Activated CD4-positive, alpha-beta T cell treated with anti-CD3 and anti-CD28 coated beads, Interleukin-2, amount 10 ng/mL, durations not matched to agents 7 days and 5 days (primary cell): Measurements from ENCODE around the gene GRM4. TPM values are rescaled to one million over a fixed set of nuclear protein-coding genes. Genes with fewer than 3 reads are reported as not detected.

Source experiments
- CTCF ChIA-PET: fragments of 350-600 bp; sonication (Branson Sonifier 250); formaldehyde crosslinking; loops from one replicate; lab custom pipeline; 2021; ENCODE audit warnings: antibody characterized with exemption; lab: Charles Lee
- POLR2A ChIA-PET: fragments of 350-600 bp; sonication (Branson Sonifier 250); formaldehyde crosslinking; loops from one replicate; lab custom pipeline; 2021; ENCODE audit warnings: antibody characterized with exemption; lab: Charles Lee
- DNase-seq: peaks from one replicate; pipeline ENCODE4 v3.0.0-alpha.2; 2020
- H3K27ac Mint-ChIP-seq: one replicate; pipeline ENCODE4 v1.8.0; 2021; ENCODE audit warnings: mild to moderate bottlenecking, moderate library complexity, mixed read lengths
- H3K27me3 Mint-ChIP-seq: one replicate; pipeline ENCODE4 v1.8.0; 2021; ENCODE audit warnings: mixed read lengths
- H3K36me3 Mint-ChIP-seq: one replicate; pipeline ENCODE4 v1.8.0; 2021; ENCODE audit warnings: low read depth, mixed read lengths
- H3K4me1 Mint-ChIP-seq: one replicate; pipeline ENCODE4 v1.8.0; 2021; ENCODE audit warnings: mixed read lengths
- H3K4me3 Mint-ChIP-seq: one replicate; pipeline ENCODE4 v1.8.0; 2021; ENCODE audit warnings: mild to moderate bottlenecking, moderate library complexity, mixed read lengths
- H3K9me3 Mint-ChIP-seq: one replicate; pipeline ENCODE4 v1.8.0; 2021; ENCODE audit warnings: mixed read lengths
- total RNA-seq, 2 experiments: library from RNA; stranded (reverse); gene quantifications; one replicate each; pipeline ENCODE4 v1.2.3, GENCODE V29; 2021

Gene GRM4
- total RNA-seq, 2 experiments from 2014 or later, result not detected

GRCh38 chr6:34152806-34153520, 7.1 kb upstream of the GRM4 start:
- no peak overlapping the region for H3K4me3 Mint-ChIP-seq

DNA sequence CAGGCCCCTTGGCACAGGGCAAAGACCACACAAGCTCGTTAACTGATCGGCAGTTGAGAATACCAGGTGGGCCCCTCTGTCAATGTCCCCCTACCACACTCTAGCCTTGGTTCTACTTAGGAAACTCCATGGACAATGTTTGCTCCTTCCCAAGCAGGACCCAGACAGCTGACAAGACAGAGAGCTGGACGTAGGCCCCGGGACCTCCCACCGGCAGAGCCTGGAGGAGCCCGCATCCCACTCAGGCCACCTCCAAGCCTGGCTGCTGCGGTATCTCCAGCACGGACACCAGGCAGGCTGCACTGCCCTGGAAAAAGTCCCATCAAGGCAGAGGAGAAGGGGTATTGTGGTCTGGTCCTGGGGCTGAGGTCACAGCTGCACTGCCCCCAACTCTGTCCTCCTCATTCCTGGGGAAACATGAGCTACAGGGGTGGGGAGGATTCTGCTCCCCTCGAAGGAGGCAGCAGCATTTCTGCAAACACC, 6.2 kb upstream of the GRM4 start:
- no peaks in the 10 kb centered on the region for H3K4me1 Mint-ChIP-seq

More at GRCh38 chr6:34152806-34153520, 7.1 kb upstream of the GRM4 start:
- ChIA-PET POLR2A (no interaction called here), CTCF (interaction anchor here (1.1 to 1.3 kb wide), 3 partner anchors 11 to 125 kb away, joined by 3 read pairs; no protein-coding TSS in a partner anchor)
- Mint-ChIP-seq H3K27me3 (peaks cover 52% of the 10 kb centered on the region), H3K27ac (no peak overlapping the region), H3K36me3 (no peaks in the 10 kb centered on the region), H3K4me1 (no peaks in the 10 kb centered on the region), H3K9me3 (no peaks in the 10 kb centered on the region)
- no peak for DNase-seq

DNA sequence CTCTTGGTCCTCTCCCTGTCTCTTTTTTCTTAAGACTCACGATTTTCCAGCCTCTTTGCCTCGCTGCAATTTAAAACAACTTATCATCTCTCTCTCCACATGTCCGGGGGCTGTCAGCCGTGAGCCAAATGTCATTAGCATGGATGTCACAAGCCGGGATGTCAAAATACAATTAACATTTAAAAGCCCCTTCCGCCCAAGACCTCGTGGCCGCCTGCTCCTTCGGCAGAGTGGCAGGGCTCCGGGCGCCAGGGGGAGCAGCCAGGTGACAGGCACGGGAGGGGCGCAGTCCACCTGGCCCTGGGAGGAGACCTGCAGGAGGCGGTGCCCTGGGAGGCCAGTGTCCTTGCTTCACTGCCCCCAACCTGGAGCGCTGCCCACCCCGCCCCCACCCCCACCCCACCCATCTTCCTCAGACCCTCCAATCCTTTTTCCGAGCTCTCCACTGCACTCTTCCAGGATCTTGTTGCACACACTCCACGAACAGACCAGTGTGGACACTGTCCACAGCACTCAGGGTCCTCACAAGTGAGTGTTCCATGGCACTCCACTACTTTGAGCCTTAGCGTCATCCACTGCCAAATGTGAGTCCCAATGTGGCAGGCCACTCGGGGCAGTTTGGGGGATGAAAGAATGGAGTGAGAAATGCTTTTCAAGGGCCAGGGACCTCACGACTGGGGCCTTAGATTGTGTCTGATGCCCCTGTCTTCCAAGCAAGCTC, 5.6 kb upstream of the GRM4 start:
- Mint-ChIP-seq H3K27ac (no peak overlapping the region), H3K27me3 (peaks cover 63% of the 10 kb centered on the region), H3K36me3 (no peaks in the 10 kb centered on the region), H3K9me3 (no peaks in the 10 kb centered on the region), H3K4me1 (no peaks in the 10 kb centered on the region), H3K4me3 (no peak overlapping the region)
- ChIA-PET POLR2A (no interaction called here), CTCF (interaction anchor here (1.0 to 1.3 kb wide), 3 partner anchors 96 to 124 kb away, joined by 3 read pairs; no protein-coding TSS in a partner anchor)
- no peak for DNase-seq

More for the DNA sequence above, 6.2 kb upstream of the GRM4 start:
- H3K4me3 Mint-ChIP-seq, result no peak overlapping the region
- no peaks in the 10 kb centered on the region for H3K36me3 Mint-ChIP-seq
- no peak overlapping the region for H3K27ac Mint-ChIP-seq
- no peak for DNase-seq
- peaks cover 58% of the 10 kb centered on the region for H3K27me3 Mint-ChIP-seq
- H3K9me3 Mint-ChIP-seq, result no peaks in the 10 kb centered on the region
- CTCF ChIA-PET, result interaction anchor here (1.0 to 1.3 kb wide), 4 partner anchors 12 to 124 kb away, joined by 3 read pairs; no protein-coding TSS in a partner anchor
- POLR2A ChIA-PET, result no interaction called here

DNA sequence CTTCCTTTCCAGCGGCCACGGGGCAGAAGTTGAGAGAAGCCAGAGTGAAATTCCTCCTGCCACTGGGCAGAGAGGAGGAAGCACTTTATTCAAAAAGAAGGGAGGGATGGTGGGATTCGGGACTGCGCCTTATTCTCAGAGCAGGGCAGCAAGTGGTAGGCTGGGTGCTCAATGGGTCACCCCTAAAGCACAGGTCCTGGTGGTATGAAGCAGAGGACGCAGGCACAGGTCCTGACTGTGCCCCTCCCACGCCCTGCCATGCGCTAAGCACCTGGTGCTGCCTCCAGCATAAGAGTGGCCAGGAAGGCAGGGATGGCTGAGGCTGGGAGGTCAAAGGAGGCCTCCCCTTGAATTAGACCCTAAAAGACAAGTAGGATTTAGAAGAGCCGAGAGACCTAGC, 4.9 kb upstream of the GRM4 start:
- POLR2A ChIA-PET, result no interaction called here
- CTCF ChIA-PET, result no interaction called here
- Mint-ChIP-seq H3K9me3 (no peaks in the 10 kb centered on the region), H3K36me3 (no peaks in the 10 kb centered on the region), H3K27ac (no peak overlapping the region), H3K27me3 (peaks cover 65% of the 10 kb centered on the region), H3K4me3 (no peak overlapping the region), H3K4me1 (peaks cover 2% of the 10 kb centered on the region)
- DNase-seq, result no peak

DNA sequence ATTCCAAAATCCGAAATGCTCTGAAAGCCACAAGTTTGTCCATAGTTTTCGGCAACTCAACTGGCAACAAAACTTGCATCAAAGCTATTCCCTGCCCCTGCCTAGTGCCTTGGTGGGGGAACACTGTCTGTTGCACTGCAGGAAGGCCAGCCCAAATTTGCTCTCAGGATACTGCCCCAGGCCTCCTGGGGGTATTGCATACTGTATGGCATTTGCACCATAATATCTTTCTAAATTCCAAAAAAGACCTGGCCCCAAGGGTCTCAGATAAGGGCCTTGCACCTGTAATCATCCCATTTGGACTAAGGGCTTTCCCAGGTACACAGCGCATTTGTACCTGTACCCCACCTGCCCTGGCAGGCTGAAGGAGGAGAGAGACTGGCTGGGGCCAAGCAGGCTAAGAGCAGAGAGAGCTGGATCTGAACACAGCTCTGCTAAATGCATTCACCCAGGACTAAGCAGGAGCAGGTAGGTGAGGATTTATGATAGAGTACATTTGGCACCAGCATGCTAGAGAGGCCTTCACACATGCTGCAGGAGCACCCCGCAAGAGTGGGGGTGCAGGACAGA, 4.0 kb upstream of the GRM4 start:
- Mint-ChIP-seq H3K4me1 (peaks cover 4% of the 10 kb centered on the region), H3K27me3 (peaks cover 65% of the 10 kb centered on the region), H3K4me3 (no peak overlapping the region), H3K27ac (no peak overlapping the region), H3K36me3 (no peaks in the 10 kb centered on the region), H3K9me3 (no peaks in the 10 kb centered on the region)
- ChIA-PET POLR2A (no interaction called here), CTCF (interaction anchor here (1.0 kb wide), 1 partner anchor 14 kb away, joined by 3 read pairs; no protein-coding TSS in a partner anchor)
- no peak for DNase-seq

DNA sequence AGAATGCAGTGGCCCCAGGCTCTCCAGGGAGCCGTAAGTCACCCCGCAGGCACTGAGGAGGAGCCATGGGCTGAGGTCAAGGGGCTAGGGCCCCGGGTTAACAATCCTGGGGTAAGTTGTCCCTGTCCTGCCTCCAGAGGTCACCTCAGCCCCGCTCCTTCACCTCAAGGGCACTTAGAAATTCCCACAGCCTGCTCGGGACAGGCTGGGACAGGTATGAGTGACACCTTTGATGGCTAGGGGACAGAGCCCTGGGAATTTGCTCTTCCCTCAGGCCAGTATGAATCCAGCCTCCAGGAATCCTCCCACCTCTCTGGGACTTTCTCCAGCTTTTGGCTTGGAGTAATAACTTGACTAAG, 3.5 kb upstream of the GRM4 start:
- CTCF ChIA-PET, result interaction anchor here (1.0 kb wide), 1 partner anchor 14 kb away, joined by 3 read pairs; no protein-coding TSS in a partner anchor
- DNase-seq, result no peak
- H3K4me3 Mint-ChIP-seq, result no peak overlapping the region
- no peaks in the 10 kb centered on the region for H3K36me3 Mint-ChIP-seq
- POLR2A ChIA-PET, result no interaction called here
- peaks cover 66% of the 10 kb centered on the region for H3K27me3 Mint-ChIP-seq
- peaks cover 4% of the 10 kb centered on the region for H3K4me1 Mint-ChIP-seq
- H3K27ac Mint-ChIP-seq, result no peak overlapping the region
- no peaks in the 10 kb centered on the region for H3K9me3 Mint-ChIP-seq

- Mint-ChIP-seq H3K27me3 (peaks cover 62% of the 10 kb centered on the region), H3K4me1 (peaks cover 4% of the 10 kb centered on the region), H3K9me3 (no peaks in the 10 kb centered on the region), H3K4me3 (no peak overlapping the region), H3K27ac (no peak overlapping the region), H3K36me3 (no peaks in the 10 kb centered on the region)
- no peak for DNase-seq
- ChIA-PET CTCF (interaction anchor here (0.6 to 1.0 kb wide), 2 partner anchors 15 to 1279 kb away, joined by 3 read pairs; no protein-coding TSS in a partner anchor), POLR2A (no interaction called here)
These were observed 3.0 kb upstream of the GRM4 start for GRCh38 chr6:34148631-34149451.

- Mint-ChIP-seq H3K9me3 (no peaks in the 10 kb centered on the region), H3K36me3 (no peaks in the 10 kb centered on the region), H3K27ac (no peak overlapping the region), H3K4me3 (no peak overlapping the region), H3K27me3 (peaks cover 65% of the 10 kb centered on the region), H3K4me1 (peaks cover 4% of the 10 kb centered on the region)
- ChIA-PET CTCF (interaction anchor here (0.6 kb wide), 1 partner anchor 1279 kb away, joined by 3 read pairs; no protein-coding TSS in a partner anchor), POLR2A (no interaction called here)
- no peak for DNase-seq
These were observed 2.2 kb upstream of the GRM4 start for GRCh38 chr6:34147906-34148630.

DNA sequence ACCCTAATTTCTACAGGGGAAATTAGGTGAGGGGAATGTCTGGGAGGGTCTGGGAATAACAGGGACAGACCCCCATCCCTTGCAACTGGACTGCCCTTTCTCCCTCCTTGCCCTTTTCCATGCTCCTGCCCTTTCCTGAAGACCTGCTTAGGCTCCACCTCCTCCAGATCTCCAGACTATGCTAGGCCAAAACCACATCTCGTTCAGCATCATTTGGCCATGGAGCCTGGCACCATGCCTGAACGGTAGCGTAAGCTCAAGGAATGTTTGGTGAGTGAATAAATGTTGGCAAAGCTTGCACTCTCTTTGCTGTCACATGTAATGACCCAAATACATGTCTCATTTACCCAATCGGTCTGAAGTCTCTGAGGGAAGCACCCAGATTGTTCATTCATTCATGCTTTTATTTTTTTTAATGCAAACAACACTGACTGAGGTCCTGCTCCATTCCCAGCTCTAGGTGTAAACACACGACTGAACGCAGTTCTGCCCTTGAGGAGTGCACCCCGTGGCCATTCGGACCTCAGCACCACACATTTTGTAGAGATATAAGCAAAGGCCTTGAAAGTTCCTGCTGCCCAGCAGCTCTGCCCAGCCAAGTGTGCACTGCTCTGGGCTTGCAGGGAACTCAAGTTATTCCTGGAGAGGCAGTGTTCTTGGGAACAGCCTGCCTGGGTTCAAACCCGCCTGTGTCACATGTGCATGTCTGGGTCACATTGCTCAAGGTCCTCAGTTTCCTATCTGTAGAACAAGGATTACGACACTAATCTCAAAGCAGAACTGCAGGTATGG, 1.1 kb upstream of the GRM4 start:
- DNase-seq, result no peak
- H3K36me3 Mint-ChIP-seq, result no peaks in the 10 kb centered on the region
- H3K27ac Mint-ChIP-seq, result no peak overlapping the region
- POLR2A ChIA-PET, result no interaction called here
- CTCF ChIA-PET, result interaction anchor here (0.5 to 0.6 kb wide), 2 partner anchors 268 to 381 kb away, joined by 5 to 6 read pairs; no protein-coding TSS in a partner anchor
- peaks cover 65% of the 10 kb centered on the region for H3K27me3 Mint-ChIP-seq
- peaks cover 6% of the 10 kb centered on the region for H3K4me1 Mint-ChIP-seq
- no peak overlapping the region for H3K4me3 Mint-ChIP-seq
- H3K9me3 Mint-ChIP-seq, result no peaks in the 10 kb centered on the region

- DNase-seq, result no peak
- Mint-ChIP-seq H3K27me3 (peaks cover 61% of the 10 kb centered on the region), H3K9me3 (no peaks in the 10 kb centered on the region), H3K27ac (no peak overlapping the region), H3K4me1 (peaks cover 6% of the 10 kb centered on the region), H3K36me3 (no peaks in the 10 kb centered on the region), H3K4me3 (no peak overlapping the region)
- CTCF ChIA-PET, result no interaction called here
- POLR2A ChIA-PET, result no interaction called here
These were observed 496 bp downstream of the GRM4 start for GRCh38 chr6:34145161-34146020.
